Neural progenitor cell (in vitro differentiated cells): Measurements from ENCODE around the gene ABHD16B.

Experiments used
- CTCF ChIP-seq: fragments of 200-600 bp; sonication (generic); IDR thresholded peaks from 2 replicates; pipeline ENCODE4 v1.5.1; 2017; ENCODE audit warnings: antibody characterized with exemption, mild to moderate bottlenecking
- EZH2 ChIP-seq: fragments of 200-600 bp; sonication (generic); IDR thresholded peaks from 2 replicates; pipeline ENCODE4 v1.6.1; 2017; ENCODE audit warnings: antibody characterized with exemption, mild to moderate bottlenecking, moderate library complexity
- EZH2phosphoT487 ChIP-seq: fragments of 200-600 bp; sonication (generic); IDR thresholded peaks from 2 replicates; pipeline ENCODE4 v1.6.1; 2017; ENCODE audit warnings: antibody characterized with exemption

GRCh38 chr20:63864978-63865640, 3.8 kb downstream of the ABHD16B start, which contains the start of gene TPD52L2:
- TF ChIP-seq CTCF = no peak
- TF ChIP-seq EZH2 = no peak
- TF ChIP-seq EZH2phosphoT487 = no peak
